Osteocyte (in vitro differentiated cells): Measurements from ENCODE around the gene WNK1. TPM values are rescaled to one million over a fixed set of nuclear protein-coding genes. Genes with fewer than 3 reads are reported as not detected.

Experiments
- DNase-seq: peaks from one replicate; pipeline ENCODE4 v3.0.0; 2021; ENCODE audit warnings: mixed read lengths; ENCODE audit not compliant: unreplicated experiment; ENCODE audit errors: extremely low spot score
- H3K27ac Mint-ChIP-seq: one replicate; pipeline ENCODE4 v1.8.0; 2021; ENCODE audit warnings: mild to moderate bottlenecking, mixed read lengths; ENCODE audit not compliant: unreplicated experiment
- H3K27me3 Mint-ChIP-seq: one replicate; pipeline ENCODE4 v1.8.0; 2021; ENCODE audit warnings: mixed read lengths; ENCODE audit not compliant: unreplicated experiment
- H3K36me3 Mint-ChIP-seq: one replicate; pipeline ENCODE4 v1.8.0; 2021; ENCODE audit warnings: mixed read lengths; ENCODE audit not compliant: unreplicated experiment
- H3K4me1 Mint-ChIP-seq: one replicate; pipeline ENCODE4 v1.8.0; 2021; ENCODE audit warnings: mixed read lengths; ENCODE audit not compliant: unreplicated experiment
- H3K4me3 Mint-ChIP-seq: one replicate; pipeline ENCODE4 v1.8.0; 2021; ENCODE audit warnings: mild to moderate bottlenecking, moderate library complexity, mixed read lengths; ENCODE audit not compliant: unreplicated experiment
- H3K9me3 Mint-ChIP-seq: one replicate; pipeline ENCODE4 v1.8.0; 2021; ENCODE audit warnings: mixed read lengths; ENCODE audit not compliant: unreplicated experiment
- CTCF ChIP-seq: fragments of 200-600 bp; sonication (generic); IDR thresholded peaks from 2 replicates; pipeline ENCODE4 v1.5.0; 2021; ENCODE audit warnings: antibody characterized with exemption, mild to moderate bottlenecking, moderate library complexity
- total RNA-seq: library from RNA; stranded (reverse); gene quantifications from 2 replicates; pipeline ENCODE4 v1.2.1, GENCODE V29; 2021

The WNK1 gene
- total RNA-seq, 1 donor from 2014 or later: 188 TPM

- Mint-ChIP-seq H3K4me1 (peaks cover 35% of the 10 kb centered on the region), H3K36me3 (peaks cover 9% of the 10 kb centered on the region), H3K27ac (peak overlapping the region; percentile 94), H3K27me3 (no peaks in the 10 kb centered on the region), H3K9me3 (no peaks in the 10 kb centered on the region), H3K4me3 (peak overlapping the region; percentile 95)
- no peak for TF ChIP-seq CTCF
- no peak for DNase-seq
These were observed 1.5 kb downstream of the WNK1 start for GRCh38 chr12:753611-754472.

DNA sequence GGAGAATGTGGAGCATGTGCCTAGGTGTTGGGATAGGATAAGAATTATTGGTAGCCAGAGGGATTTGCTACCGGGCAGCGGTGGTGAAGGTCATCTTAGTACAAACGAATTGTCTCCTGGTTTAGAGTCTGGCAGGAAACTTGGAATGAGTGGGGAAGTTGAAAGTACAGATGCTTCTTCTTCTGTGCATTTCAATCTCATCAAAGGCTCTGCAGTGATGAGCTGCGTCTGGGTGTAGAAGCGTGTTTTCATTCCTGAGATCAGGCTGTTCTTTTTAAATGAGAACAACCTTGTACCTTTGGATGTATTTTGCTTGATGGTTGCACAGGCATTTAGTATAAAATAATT lies 2.1 kb downstream of the WNK1 start:
- Mint-ChIP-seq H3K9me3 (no peaks in the 10 kb centered on the region), H3K27me3 (no peaks in the 10 kb centered on the region), H3K4me3 (peak overlapping the region; percentile 95), H3K4me1 (peaks cover 37% of the 10 kb centered on the region), H3K27ac (peak overlapping the region; percentile 94), H3K36me3 (peaks cover 9% of the 10 kb centered on the region)
- TF ChIP-seq CTCF: no peak
- DNase-seq: no peak

GRCh38 chr12:754851-755562 lies 2.6 kb downstream of the WNK1 start:
- H3K27me3 Mint-ChIP-seq: no peaks in the 10 kb centered on the region
- no peaks in the 10 kb centered on the region for H3K9me3 Mint-ChIP-seq
- no peak for DNase-seq
- H3K4me1 Mint-ChIP-seq: peaks cover 39% of the 10 kb centered on the region
- peak; percentile 53 for TF ChIP-seq CTCF
- H3K27ac Mint-ChIP-seq: peak overlapping the region; percentile 94
- peaks cover 9% of the 10 kb centered on the region for H3K36me3 Mint-ChIP-seq
- H3K4me3 Mint-ChIP-seq: peak overlapping the region; percentile 95

GRCh38 chr12:759628-760027 lies 7.2 kb downstream of the WNK1 start:
- no peaks in the 10 kb centered on the region for H3K9me3 Mint-ChIP-seq
- no peak overlapping the region for H3K27ac Mint-ChIP-seq
- H3K4me1 Mint-ChIP-seq: peaks cover 63% of the 10 kb centered on the region
- DNase-seq: no peak
- TF ChIP-seq CTCF: no peak
- H3K27me3 Mint-ChIP-seq: no peaks in the 10 kb centered on the region
- H3K4me3 Mint-ChIP-seq: no peak overlapping the region
- H3K36me3 Mint-ChIP-seq: peaks cover 16% of the 10 kb centered on the region

GRCh38 chr12:761256-761655 lies 8.9 kb downstream of the WNK1 start:
- no peaks in the 10 kb centered on the region for H3K27me3 Mint-ChIP-seq
- peak overlapping the region; percentile 7 for H3K27ac Mint-ChIP-seq
- TF ChIP-seq CTCF: no peak
- no peak for DNase-seq
- H3K36me3 Mint-ChIP-seq: peaks cover 15% of the 10 kb centered on the region
- H3K4me1 Mint-ChIP-seq: peaks cover 60% of the 10 kb centered on the region
- no peaks in the 10 kb centered on the region for H3K9me3 Mint-ChIP-seq
- H3K4me3 Mint-ChIP-seq: no peak overlapping the region
